GM18508 (cell line): ENCODE data around the gene PLIN3.
"Not testable (repeated sequence)": the region's sequence is repeated elsewhere in the genome, so short reads cannot be mapped to it uniquely, and the experiment has no call there.

Experiments
- ATAC-seq: cut with Tn5 transposase; IDR thresholded peaks from one replicate; pipeline ENCODE4 v1.9.1; 2021; ENCODE audit warnings: moderate number of reproducible peaks; ENCODE audit not compliant: insufficient read depth, unreplicated experiment

The PLIN3 gene

DNA sequence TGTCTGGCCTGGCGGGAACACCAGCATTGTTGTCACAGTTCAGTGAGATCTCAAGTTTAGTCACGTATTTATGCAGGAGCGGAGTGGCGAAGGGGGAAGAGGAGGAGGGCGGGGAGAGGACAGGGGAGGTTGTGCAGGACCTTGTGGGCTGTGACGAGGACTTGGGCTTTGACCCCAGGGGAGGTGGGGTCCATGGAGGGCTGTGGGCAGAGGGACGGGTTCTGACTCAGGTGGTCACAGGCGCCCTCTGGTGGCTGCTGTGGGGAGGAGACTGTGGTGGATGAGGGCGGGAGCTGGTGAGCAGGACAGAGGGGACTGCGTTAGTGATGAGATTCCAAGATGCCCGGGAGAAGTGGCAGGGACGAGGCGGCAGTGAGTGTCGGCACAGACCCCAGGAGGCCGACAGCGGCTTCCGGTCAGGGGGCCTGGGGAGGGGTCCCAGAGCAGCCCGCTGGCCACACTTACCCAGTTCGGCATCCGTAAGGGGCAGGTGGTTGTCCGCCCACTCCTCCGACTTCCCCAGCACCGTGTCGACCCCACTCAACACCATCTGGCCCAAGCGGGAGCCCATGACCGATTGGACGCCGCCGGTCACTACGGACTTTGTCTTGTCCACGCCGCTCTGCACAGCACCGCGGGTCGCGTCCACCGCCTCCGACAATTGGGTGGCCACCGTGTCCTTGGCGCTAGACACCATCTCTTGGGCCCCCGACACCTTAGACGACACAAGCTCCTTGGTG is 15.7 kb downstream of the PLIN3 start:
- ATAC-seq: no peak

GRCh38 chr19:4849019-4849418 is 18.4 kb downstream of the PLIN3 start:
- no peak for ATAC-seq

- ATAC-seq: no peak
Observed at GRCh38 chr19:4847190-4847973, 20.1 kb downstream of the PLIN3 start.

GRCh38 chr19:4845975-4846374 is 21.5 kb downstream of the PLIN3 start:
- not testable (repeated sequence) for ATAC-seq

DNA sequence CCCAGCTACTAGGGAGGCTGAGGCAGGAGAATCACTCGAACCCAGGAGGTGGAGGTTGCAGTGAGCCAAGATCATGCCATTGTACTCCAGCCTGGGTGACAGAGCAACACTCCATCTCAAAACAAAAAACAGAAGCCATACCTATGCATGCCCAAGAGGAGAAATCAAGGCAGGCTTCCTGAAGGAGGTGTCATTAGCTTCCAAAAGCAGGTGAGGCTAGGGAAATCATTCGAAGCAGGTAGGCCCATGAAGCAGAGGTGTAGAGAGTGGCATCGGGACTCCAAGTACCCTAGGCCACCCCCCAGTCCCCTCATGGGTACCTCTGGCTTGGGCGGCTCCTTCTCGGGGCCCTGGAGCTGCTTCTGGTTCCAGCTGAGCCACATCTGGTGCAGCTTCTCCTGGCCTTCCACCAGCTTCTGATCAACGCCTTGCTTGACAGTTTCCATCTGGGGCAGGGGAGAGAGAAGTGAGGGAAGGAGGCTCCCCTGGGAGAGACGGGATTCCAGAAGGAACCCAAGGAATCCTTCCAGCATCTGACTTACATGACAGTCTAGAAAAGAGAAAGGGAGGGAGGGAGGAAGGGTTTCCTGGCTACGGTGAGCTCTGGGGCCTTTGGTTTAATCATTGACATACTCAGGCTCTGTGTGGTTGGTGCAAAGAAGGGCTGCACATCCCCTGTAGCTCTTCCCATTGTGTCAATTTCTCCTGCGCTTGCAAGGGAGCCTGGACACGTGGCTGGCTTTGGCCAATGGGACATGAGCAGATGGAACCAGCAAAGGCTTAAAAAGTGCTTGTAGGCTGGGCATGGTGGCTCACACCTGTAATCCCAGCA is 22.9 kb downstream of the PLIN3 start:
- ATAC-seq: no peak

DNA sequence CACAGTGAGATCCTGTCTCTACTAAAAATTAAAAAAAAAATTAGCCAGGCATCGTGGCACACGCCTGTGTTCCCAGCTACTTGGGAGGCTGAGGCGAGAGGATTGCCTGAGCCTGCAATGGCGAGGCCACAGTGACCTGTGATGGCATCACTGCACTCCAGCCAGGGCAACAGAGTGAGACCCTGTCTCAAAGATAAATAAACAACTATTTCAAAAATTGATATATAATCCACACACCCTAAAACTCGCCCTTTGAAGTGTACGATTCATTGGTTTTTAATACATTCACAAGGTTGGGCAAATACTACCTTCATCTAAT is 23.9 kb downstream of the PLIN3 start:
- ATAC-seq: no peak

- no peak for ATAC-seq
Observed at GRCh38 chr19:4839192-4839591, 28.3 kb downstream of the PLIN3 start.

- no peak for ATAC-seq
Observed at GRCh38 chr19:4832776-4833175, 34.7 kb downstream of the PLIN3 start.

- not testable (repeated sequence) for ATAC-seq
Observed at GRCh38 chr19:4831979-4832340, 35.5 kb downstream of the PLIN3 start.

DNA sequence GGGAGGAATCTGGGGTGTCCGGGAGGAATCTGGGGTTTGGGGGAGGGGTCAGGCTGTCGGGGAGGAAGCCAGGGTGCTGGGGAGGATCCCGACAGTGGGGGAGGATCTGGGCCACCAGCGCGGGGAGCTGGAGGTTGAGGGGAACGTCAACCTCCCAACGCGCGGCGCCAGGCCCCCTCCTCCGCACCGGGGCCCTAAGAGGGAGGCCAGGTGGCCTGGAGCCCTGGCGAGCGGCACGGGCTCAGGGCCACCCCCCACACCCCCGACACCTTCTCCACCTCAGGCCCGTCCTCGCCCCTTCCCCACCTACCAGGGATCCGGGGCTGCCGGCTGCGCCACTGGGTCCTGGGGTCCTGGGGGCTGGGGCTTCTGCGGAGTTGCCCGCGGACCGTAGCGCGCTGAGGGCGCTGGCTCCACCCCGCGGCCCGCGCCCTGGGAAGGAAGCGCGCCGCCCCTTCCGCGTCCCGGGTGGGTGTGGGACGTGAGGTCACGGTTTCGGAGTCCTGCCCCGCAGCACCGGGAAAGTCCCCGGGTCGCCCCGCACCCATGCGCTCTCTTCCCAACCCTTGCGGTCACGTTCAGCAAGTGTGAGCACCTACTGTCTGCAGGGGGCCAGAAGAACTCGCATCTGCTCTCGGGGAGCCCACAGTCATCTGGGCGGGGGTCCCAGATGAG is 36.0 kb downstream of the PLIN3 start, which contains the start of gene TICAM1:
TICAM1 (minus strand) TSS at position 409 of the 675 bp plus-strand sequence. CDS start 13,335 bp downstream, outside the sequence.
- ATAC-seq: no peak

- ATAC-seq: no peak
Observed at GRCh38 chr19:4830768-4831265, 36.6 kb downstream of the PLIN3 start.

DNA sequence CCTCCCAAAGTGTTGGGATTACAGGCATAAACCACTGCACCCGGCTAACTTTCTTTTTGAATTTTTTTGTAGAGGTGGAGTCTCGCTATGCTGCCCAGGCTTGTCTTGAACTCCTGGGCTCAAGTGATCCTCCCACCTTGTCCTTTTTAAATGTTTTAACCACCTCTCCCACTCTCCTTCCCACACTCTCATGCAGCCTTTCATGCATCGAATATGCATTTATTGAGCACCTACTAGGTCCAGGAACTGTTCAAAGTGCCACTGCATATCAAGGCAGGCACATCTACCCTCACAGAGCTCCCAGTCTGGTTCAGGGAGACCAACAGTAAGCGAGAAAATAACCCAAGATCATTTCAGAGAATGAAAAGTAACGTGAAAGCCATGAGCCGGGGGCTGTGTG is 37.1 kb downstream of the PLIN3 start:
- no peak for ATAC-seq

- ATAC-seq: no peak
Observed at GRCh38 chr19:4829001-4829712, 38.3 kb downstream of the PLIN3 start.

GRCh38 chr19:4823577-4823976 is 43.9 kb downstream of the PLIN3 start:
- ATAC-seq: no peak

GRCh38 chr19:4822354-4822753 is 45.1 kb downstream of the PLIN3 start:
- not testable (repeated sequence) for ATAC-seq

DNA sequence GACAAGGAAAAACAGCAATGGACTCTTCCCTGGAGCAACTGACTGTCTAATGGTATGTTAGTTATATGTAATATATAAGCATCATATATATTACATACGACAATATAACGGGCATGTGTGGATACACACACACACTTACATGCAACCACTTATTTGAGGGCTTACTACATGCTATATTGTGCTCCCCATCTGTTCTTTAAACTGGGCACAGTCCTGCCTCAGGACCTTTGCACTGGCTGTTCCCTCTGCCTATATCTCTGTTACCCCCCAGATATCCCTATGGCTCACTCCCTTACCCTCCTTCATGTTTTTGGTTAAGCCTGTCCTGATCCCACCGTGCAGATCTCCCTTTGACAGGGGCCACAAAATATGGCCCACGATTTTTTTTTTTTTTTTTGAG is 46.2 kb downstream of the PLIN3 start:
- ATAC-seq: no peak

- no peak for ATAC-seq
Observed at GRCh38 chr19:4817467-4818277, 49.8 kb downstream of the PLIN3 start.

DNA sequence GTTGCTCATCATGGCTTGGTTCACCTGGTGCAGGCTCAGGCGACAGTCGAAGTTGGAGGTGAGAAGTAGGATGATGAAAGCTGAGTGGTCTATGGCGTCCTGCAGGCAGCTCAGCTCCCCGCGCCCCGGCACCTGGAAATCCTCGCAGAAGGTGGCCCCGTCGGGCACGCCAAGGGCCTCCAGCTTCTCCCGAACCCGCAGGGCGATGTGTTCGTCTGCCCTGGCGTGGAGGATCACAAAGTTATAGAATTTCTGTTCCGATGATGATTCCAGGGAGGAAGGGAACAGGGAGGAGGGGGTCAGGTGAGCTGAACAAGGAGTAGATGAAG is 50.6 kb downstream of the PLIN3 start:
- ATAC-seq: no peak
